Measurements from ENCODE around the gene PUS1. TPM values are rescaled to one million over a fixed set of nuclear protein-coding genes. Genes with fewer than 3 reads are reported as not detected.
"Not testable (repeated sequence)": the region's sequence is repeated elsewhere in the genome, so short reads cannot be mapped to it uniquely, and the experiment has no call there.

Gene PUS1
- 8.9 and 10.7 TPM in 2 replicates for total RNA-seq
- 10.2 and 10.6 TPM in 2 replicates for polyA plus RNA-seq

DNA sequence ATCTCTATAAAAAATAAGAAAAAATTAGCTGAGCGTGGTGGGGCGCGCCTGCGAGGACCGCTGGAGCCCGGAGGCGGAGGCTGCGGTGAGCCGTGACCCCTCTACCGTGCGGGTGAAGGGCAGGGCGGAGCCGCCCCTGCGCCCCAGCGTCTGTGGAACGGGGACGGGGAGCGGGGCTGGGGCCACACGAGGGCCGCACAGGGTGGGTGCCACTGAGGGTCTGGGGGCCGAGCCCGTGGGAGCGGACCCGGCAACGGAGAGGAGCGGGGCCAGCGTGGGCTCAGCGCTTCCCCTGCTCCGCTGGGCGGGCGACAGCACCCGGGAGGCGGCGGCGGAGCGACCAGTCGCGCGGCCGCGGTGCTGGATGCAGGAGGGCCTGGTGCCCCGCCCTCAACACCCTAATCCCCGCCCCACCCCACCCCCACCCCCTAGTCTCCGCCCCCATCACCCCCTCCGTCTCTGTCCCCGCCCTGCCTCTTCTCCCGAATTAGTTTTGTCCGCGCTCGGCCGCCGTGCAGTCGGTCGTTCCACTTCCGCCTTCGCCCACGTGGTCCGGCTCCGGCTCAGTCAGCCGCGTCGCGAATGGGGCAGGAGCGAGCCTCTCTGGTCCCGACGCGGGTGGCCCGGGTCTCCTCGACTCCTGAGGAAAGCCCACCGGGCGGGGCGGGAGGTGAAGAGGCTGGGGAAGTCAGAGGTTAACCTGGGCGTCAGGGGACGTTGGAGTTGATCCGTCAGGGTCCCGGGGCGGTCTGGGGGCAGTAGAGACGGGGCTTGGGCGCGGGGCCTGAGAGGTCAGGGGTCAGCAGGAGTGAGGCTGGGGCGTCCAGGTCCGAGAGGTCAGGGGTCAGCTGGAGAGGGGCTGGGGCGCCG lies at the start of gene PUS1:
Gene PUS1, plus strand, starts transcription at position 566 of the 870 bp plus-strand sequence. CDS start 447 bp downstream, outside the sequence.
- under 1% methylated on average over 43 of the region's 84 CpGs for WGBS (ENCODE audit: low lambda C conversion rate, missing lambda C conversion rate)
- Histone ChIP-seq H4K20me1 (ENCODE audit: insufficient read depth, poor library complexity, severe bottlenecking) (no peaks in the 10 kb centered on the region), H3K27ac (peak within 1 kb of the TSS; percentile 73), H3K36me3 (replicated peaks; ENCODE audit: insufficient read depth, low read depth) (no peaks in the 10 kb centered on the region), H3K4me3 (peak within 1 kb of the TSS; percentile 94), H3K27me3 (no peaks in the 10 kb centered on the region), H3K79me2 (peaks cover 17% of the 10 kb centered on the region), H3K4me2 (peak within 1 kb of the TSS; percentile 100), H3K9me2 (replicated peaks; ENCODE audit: insufficient read depth) (no peaks in the 10 kb centered on the region), H2AFZ (peak within 1 kb of the TSS; percentile 100), H3K9me3 (ENCODE audit: low read depth) (no peaks in the 10 kb centered on the region), H3K4me1 (ENCODE audit: insufficient read depth) (no peaks in the 10 kb centered on the region)
- peak; percentile 96 for DNase-seq (ENCODE audit: low spot score)
- TF ChIP-seq EZH2 (IDR thresholded peaks at IDR 0.05; ENCODE audit: borderline replicate concordance) = no peak

- 80% methylated on average over 16 of the region's 16 CpGs for WGBS (ENCODE audit: low lambda C conversion rate, missing lambda C conversion rate)
- no peak overlapping the region for H3K27ac ChIP-seq
- no peaks in the 10 kb centered on the region for H3K9me2 ChIP-seq (replicated peaks; ENCODE audit: insufficient read depth)
- H4K20me1 ChIP-seq (ENCODE audit: insufficient read depth, poor library complexity, severe bottlenecking) = no peaks in the 10 kb centered on the region
- no peak overlapping the region for H2AFZ ChIP-seq
- no peaks in the 10 kb centered on the region for H3K9me3 ChIP-seq (ENCODE audit: low read depth)
- no peaks in the 10 kb centered on the region for H3K36me3 ChIP-seq (replicated peaks; ENCODE audit: insufficient read depth, low read depth)
- DNase-seq (ENCODE audit: low spot score) = no peak
- H3K79me2 ChIP-seq = no peaks in the 10 kb centered on the region
- no peaks in the 10 kb centered on the region for H3K27me3 ChIP-seq
- TF ChIP-seq CTCF (IDR thresholded peaks at IDR 0.05; ENCODE audit: poor library complexity) (no peak), EZH2 (IDR thresholded peaks at IDR 0.05; ENCODE audit: borderline replicate concordance) (no peak), EZH2phosphoT487 (IDR thresholded peaks at IDR 0.05; ENCODE audit: low read depth, severe bottlenecking, unreplicated experiment) (no peak)
- no peaks in the 10 kb centered on the region for H3K4me1 ChIP-seq (ENCODE audit: insufficient read depth)
- H3K4me2 ChIP-seq = no peak overlapping the region
- no peak overlapping the region for H3K4me3 ChIP-seq
Observed at GRCh38 chr12:131882804-131883520, 46.1 kb upstream of the PUS1 start.

DNA sequence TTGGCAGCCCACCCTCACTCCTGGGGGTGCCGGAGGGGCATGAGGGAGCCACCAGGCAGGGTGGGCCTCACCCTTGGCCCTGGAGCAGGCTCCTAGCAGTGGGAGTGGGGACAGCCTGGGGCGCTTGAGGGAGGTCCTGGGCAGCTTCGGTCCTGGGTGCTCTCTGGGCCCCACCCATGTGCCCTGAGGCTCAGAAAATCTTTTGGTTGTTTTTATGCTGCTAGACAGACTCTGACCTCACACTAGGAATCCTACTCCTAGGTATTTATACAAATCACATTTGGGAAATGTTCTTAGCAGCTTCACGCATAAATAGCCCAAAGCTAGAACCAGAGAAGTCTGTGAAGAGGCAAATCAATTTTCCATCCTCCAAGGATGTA lies 45.6 kb upstream of the PUS1 start:
- H3K4me1 ChIP-seq (ENCODE audit: insufficient read depth) = no peaks in the 10 kb centered on the region
- H3K9me2 ChIP-seq (replicated peaks; ENCODE audit: insufficient read depth) = no peaks in the 10 kb centered on the region
- no peak overlapping the region for H2AFZ ChIP-seq
- H3K9me3 ChIP-seq (ENCODE audit: low read depth) = no peaks in the 10 kb centered on the region
- no peak for TF ChIP-seq EZH2 (IDR thresholded peaks at IDR 0.05; ENCODE audit: borderline replicate concordance)
- TF ChIP-seq CTCF (IDR thresholded peaks at IDR 0.05; ENCODE audit: poor library complexity) = no peak
- no peak for TF ChIP-seq EZH2phosphoT487 (IDR thresholded peaks at IDR 0.05; ENCODE audit: low read depth, severe bottlenecking, unreplicated experiment)
- no peaks in the 10 kb centered on the region for H3K27me3 ChIP-seq
- H4K20me1 ChIP-seq (ENCODE audit: insufficient read depth, poor library complexity, severe bottlenecking) = no peaks in the 10 kb centered on the region
- no peak overlapping the region for H3K4me3 ChIP-seq
- no peak for DNase-seq (ENCODE audit: low spot score)
- no peaks in the 10 kb centered on the region for H3K36me3 ChIP-seq (replicated peaks; ENCODE audit: insufficient read depth, low read depth)
- H3K4me2 ChIP-seq = no peak overlapping the region
- WGBS (ENCODE audit: low lambda C conversion rate, missing lambda C conversion rate) = 77% methylated on average over 4 of the region's 4 CpGs
- H3K79me2 ChIP-seq = no peaks in the 10 kb centered on the region
- no peak overlapping the region for H3K27ac ChIP-seq

DNA sequence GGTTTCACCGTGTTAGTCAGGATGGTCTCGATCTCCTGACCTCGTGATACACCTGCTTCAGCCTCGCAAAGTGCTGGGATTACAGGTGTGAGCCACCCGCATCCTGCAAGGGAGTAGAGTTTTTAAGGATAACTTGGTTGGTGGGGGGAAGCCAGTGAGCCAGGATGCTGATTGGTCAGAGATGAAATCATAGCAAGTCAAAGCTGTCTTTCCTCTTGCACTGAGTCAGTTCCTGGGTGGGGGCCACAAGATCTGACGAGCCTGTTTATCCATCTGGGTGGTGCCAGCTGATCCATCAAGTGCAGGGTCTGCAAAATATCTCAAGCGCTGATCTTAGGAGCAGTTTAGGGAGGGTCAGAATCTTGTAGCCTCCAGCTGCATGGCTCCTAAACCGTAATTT lies 44.0 kb upstream of the PUS1 start:
- not testable (repeated sequence) for H3K79me2 ChIP-seq; H3K9me2 ChIP-seq (replicated peaks; ENCODE audit: insufficient read depth); H3K36me3 ChIP-seq (replicated peaks; ENCODE audit: insufficient read depth, low read depth); DNase-seq (ENCODE audit: low spot score); H4K20me1 ChIP-seq (ENCODE audit: insufficient read depth, poor library complexity, severe bottlenecking); H3K27me3 ChIP-seq; H3K27ac ChIP-seq; H3K9me3 ChIP-seq (ENCODE audit: low read depth); H2AFZ ChIP-seq; H3K4me3 ChIP-seq; H3K4me1 ChIP-seq (ENCODE audit: insufficient read depth); H3K4me2 ChIP-seq
- 89% methylated on average over 8 of the region's 8 CpGs for WGBS (ENCODE audit: low lambda C conversion rate, missing lambda C conversion rate)

Data from hepatocyte (in vitro differentiated cells).